SH-SY5Y (cell line): ENCODE data around the gene ALG1L2.

Source experiments
- GATA2 ChIP-seq: IDR thresholded peaks from 2 replicates; pipeline ENCODE4 v1.6.1; 2011; ENCODE audit warnings: mild to moderate bottlenecking, low read depth, low read length
- GATA3 ChIP-seq: IDR thresholded peaks from 2 replicates; pipeline ENCODE4 v1.6.1; 2011; ENCODE audit warnings: low read depth, mild to moderate bottlenecking, low read length, moderate library complexity

GRCh38 chr3:130093741-130094391 is 12.2 kb downstream of the ALG1L2 start:
- TF ChIP-seq GATA2 (no peak), GATA3 (no peak)
